HepG2 (cell line): ENCODE results near the gene RPL36AL. TPM values are rescaled to one million over a fixed set of nuclear protein-coding genes. Genes with fewer than 3 reads are reported as not detected.

Experiments used
- ARID3A ChIP-seq: IDR thresholded peaks from 2 replicates; pipeline ENCODE4 v1.6.1; 2012; ENCODE audit warnings: low read depth, low read length, improper control_type of control experiment
- EEA1 ChIP-seq: sonication (generic); formaldehyde crosslinking; IDR thresholded peaks from 2 replicates; pipeline ENCODE4 v1.5.1; 2020; ENCODE audit warnings: mild to moderate bottlenecking, missing genetic modification reagents, borderline replicate concordance
- FOXA1 ChIP-seq, 2 experiments: fragments of 450-650 bp in 1 of 2; sonication (generic) in 1 of 2; formaldehyde crosslinking in 1 of 2; IDR thresholded peaks; 2 replicates each; pipeline versions ENCODE4 v1.4.0 to v1.6.1; 2016 to 2020; ENCODE audit warnings: missing genetic modification reagents in 1 of 2
- FOXO1 ChIP-seq: sonication (generic); formaldehyde crosslinking; IDR thresholded peaks from 2 replicates; pipeline ENCODE4 v1.4.0; 2020; ENCODE audit warnings: missing genetic modification reagents
- HMGA1 ChIP-seq: sonication (generic); formaldehyde crosslinking; conservative IDR thresholded peaks from 2 replicates; pipeline ENCODE4 v1.4.0; 2020; ENCODE audit warnings: missing genetic modification reagents
- IRF1 ChIP-seq: sonication (generic); formaldehyde crosslinking; IDR thresholded peaks from 2 replicates; pipeline ENCODE4 v1.4.0; 2020; ENCODE audit warnings: low read depth, mild to moderate bottlenecking, missing genetic modification reagents
- KDM6A ChIP-seq: IDR thresholded peaks from 2 replicates; pipeline ENCODE4 v1.6.1; 2016; ENCODE audit warnings: low read depth
- SNRNP70 ChIP-seq: fragments of 200-400 bp; formaldehyde crosslinking; IDR thresholded peaks from 2 replicates; pipeline ENCODE4 v1.6.1; 2017; ENCODE audit warnings: mild to moderate bottlenecking, low read depth, low read length, moderate library complexity
- ZNF225 ChIP-seq: sonication (generic); formaldehyde crosslinking; IDR thresholded peaks from 2 replicates; pipeline ENCODE4 v1.4.0; 2020; ENCODE audit warnings: mild to moderate bottlenecking, missing genetic modification reagents
- ZNF614 ChIP-seq: IDR thresholded peaks from 2 replicates; pipeline ENCODE4 v1.6.1; 2018; ENCODE audit warnings: missing biosample characterization, missing genetic modification reagents, inconsistent platforms, borderline replicate concordance
- polyA plus RNA-seq, 8 experiments: library from polyadenylated mRNA; depleted of rRNA in 3 of 8; stranded (reverse) in 7 of 8; unstranded in 1 of 8; fragments of >200 nt; fragmentation: Illumina TruSeq in 4 of 8; extraction: Trizol in 4 of 8; gene quantifications; 2 replicates each; pipeline versions ENCODE4 v1.2.1 to v1.2.3, GENCODE V29; 2011 to 2016; ENCODE audit warnings: low read depth in 4 of 8, missing spikeins in 1 of 8, mixed read lengths in 1 of 8; ENCODE audit not compliant: insufficient read depth in 1 of 8
- total RNA-seq, 5 experiments: library from RNA; depleted of rRNA; stranded (reverse); fragments of >200 nt; fragmentation: Illumina TruSeq; extraction: Trizol; gene quantifications; 2 replicates each; pipeline ENCODE4 v1.2.3, GENCODE V29; 2016; ENCODE audit warnings: low read depth in 1 of 5
- TF ChIP-seq, protein P1 (sequence below): IDR thresholded peaks from 2 replicates; pipeline ENCODE4 v1.6.1; 2016; ENCODE audit warnings: low read depth, missing genetic modification reagents, missing compliant biosample characterization
- TF ChIP-seq, protein P2 (sequence below): sonication (generic); formaldehyde crosslinking; IDR thresholded peaks from 2 replicates; pipeline ENCODE4 v1.5.0; 2020; ENCODE audit warnings: mild to moderate bottlenecking, missing genetic modification reagents
- TF ChIP-seq, protein P3 (sequence below): IDR thresholded peaks from 2 replicates; pipeline ENCODE4 v1.6.1; 2016; ENCODE audit warnings: mild to moderate bottlenecking
- TF ChIP-seq, protein P4 (sequence below): sonication (generic); formaldehyde crosslinking; IDR thresholded peaks from 2 replicates; pipeline ENCODE4 v1.5.0; 2020; ENCODE audit warnings: missing genetic modification reagents

RPL36AL gene
- total and polyA plus RNA-seq, 2 of the 13 experiments (the other 11 are each of a cell fraction or from before 2014, with no cell fraction given): 90.0 to 294 TPM

- TF ChIP-seq FOXA1 (IDR thresholded peaks at IDR 0.05) (no peak), FOXA1 (CRISPR knock-in tag; IDR thresholded peaks at IDR 0.05) (no peak), HMGA1 (CRISPR knock-in tag) (no peak), KDM6A (no peak), ZNF614 (no peak), FOXO1 (no peak), SNRNP70 (no peak), EEA1 (CRISPR knock-in tag) (no peak), IRF1 (CRISPR knock-in tag) (no peak), ZNF225 (CRISPR knock-in tag) (no peak), ARID3A (peak; percentile 70)
- TF ChIP-seq, protein P1, sequence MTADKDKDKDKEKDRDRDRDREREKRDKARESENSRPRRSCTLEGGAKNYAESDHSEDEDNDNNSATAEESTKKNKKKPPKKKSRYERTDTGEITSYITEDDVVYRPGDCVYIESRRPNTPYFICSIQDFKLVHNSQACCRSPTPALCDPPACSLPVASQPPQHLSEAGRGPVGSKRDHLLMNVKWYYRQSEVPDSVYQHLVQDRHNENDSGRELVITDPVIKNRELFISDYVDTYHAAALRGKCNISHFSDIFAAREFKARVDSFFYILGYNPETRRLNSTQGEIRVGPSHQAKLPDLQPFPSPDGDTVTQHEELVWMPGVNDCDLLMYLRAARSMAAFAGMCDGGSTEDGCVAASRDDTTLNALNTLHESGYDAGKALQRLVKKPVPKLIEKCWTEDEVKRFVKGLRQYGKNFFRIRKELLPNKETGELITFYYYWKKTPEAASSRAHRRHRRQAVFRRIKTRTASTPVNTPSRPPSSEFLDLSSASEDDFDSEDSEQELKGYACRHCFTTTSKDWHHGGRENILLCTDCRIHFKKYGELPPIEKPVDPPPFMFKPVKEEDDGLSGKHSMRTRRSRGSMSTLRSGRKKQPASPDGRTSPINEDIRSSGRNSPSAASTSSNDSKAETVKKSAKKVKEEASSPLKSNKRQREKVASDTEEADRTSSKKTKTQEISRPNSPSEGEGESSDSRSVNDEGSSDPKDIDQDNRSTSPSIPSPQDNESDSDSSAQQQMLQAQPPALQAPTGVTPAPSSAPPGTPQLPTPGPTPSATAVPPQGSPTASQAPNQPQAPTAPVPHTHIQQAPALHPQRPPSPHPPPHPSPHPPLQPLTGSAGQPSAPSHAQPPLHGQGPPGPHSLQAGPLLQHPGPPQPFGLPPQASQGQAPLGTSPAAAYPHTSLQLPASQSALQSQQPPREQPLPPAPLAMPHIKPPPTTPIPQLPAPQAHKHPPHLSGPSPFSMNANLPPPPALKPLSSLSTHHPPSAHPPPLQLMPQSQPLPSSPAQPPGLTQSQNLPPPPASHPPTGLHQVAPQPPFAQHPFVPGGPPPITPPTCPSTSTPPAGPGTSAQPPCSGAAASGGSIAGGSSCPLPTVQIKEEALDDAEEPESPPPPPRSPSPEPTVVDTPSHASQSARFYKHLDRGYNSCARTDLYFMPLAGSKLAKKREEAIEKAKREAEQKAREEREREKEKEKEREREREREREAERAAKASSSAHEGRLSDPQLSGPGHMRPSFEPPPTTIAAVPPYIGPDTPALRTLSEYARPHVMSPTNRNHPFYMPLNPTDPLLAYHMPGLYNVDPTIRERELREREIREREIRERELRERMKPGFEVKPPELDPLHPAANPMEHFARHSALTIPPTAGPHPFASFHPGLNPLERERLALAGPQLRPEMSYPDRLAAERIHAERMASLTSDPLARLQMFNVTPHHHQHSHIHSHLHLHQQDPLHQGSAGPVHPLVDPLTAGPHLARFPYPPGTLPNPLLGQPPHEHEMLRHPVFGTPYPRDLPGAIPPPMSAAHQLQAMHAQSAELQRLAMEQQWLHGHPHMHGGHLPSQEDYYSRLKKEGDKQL (CRISPR knock-in tag): no peak
- TF ChIP-seq, protein P2, sequence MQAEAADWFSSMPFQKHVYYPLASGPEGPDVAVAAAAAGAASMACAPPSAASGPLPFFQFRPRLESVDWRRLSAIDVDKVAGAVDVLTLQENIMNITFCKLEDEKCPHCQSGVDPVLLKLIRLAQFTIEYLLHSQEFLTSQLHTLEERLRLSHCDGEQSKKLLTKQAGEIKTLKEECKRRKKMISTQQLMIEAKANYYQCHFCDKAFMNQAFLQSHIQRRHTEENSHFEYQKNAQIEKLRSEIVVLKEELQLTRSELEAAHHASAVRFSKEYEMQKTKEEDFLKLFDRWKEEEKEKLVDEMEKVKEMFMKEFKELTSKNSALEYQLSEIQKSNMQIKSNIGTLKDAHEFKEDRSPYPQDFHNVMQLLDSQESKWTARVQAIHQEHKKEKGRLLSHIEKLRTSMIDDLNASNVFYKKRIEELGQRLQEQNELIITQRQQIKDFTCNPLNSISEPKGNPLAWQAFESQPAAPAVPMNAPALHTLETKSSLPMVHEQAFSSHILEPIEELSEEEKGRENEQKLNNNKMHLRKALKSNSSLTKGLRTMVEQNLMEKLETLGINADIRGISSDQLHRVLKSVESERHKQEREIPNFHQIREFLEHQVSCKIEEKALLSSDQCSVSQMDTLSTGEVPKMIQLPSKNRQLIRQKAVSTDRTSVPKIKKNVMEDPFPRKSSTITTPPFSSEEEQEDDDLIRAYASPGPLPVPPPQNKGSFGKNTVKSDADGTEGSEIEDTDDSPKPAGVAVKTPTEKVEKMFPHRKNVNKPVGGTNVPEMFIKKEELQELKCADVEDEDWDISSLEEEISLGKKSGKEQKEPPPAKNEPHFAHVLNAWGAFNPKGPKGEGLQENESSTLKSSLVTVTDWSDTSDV (CRISPR knock-in tag): no peak
- TF ChIP-seq, protein P3, sequence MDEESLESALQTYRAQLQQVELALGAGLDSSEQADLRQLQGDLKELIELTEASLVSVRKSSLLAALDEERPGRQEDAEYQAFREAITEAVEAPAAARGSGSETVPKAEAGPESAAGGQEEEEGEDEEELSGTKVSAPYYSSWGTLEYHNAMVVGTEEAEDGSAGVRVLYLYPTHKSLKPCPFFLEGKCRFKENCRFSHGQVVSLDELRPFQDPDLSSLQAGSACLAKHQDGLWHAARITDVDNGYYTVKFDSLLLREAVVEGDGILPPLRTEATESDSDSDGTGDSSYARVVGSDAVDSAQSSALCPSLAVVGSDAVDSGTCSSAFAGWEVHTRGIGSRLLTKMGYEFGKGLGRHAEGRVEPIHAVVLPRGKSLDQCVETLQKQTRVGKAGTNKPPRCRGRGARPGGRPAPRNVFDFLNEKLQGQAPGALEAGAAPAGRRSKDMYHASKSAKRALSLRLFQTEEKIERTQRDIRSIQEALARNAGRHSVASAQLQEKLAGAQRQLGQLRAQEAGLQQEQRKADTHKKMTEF (CRISPR knock-in tag): peak; percentile 76; the same call in 1 of the 2 replicates
- TF ChIP-seq, protein P4, sequence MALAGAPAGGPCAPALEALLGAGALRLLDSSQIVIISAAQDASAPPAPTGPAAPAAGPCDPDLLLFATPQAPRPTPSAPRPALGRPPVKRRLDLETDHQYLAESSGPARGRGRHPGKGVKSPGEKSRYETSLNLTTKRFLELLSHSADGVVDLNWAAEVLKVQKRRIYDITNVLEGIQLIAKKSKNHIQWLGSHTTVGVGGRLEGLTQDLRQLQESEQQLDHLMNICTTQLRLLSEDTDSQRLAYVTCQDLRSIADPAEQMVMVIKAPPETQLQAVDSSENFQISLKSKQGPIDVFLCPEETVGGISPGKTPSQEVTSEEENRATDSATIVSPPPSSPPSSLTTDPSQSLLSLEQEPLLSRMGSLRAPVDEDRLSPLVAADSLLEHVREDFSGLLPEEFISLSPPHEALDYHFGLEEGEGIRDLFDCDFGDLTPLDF (CRISPR knock-in tag): no peak
Measured at GRCh38 chr14:49586673-49587460, 33.6 kb downstream of the RPL36AL start (continued).
